HCT116 (cell line): ENCODE data around the gene MINDY4. TPM values are rescaled to one million over a fixed set of nuclear protein-coding genes. Genes with fewer than 3 reads are reported as not detected.

Source experiments
- ATAC-seq: fragments of 200-7000 bp; cut with Tn5 transposase; 2 replicates; pipeline ENCODE4 v1.9.1; 2020; ENCODE audit warnings: mild to moderate bottlenecking, moderate library complexity
- BruUV-seq: library from RNA; stranded (reverse); fragments of 400-500 nt; replicated peaks from 2 replicates; lab custom pipeline; 2021; lab: Mats Ljungman, UMichigan
- CTCF ChIA-PET: fragments of 300-600 bp; sonication (Branson Sonifier 250); formaldehyde crosslinking; loops from one replicate; lab custom pipeline; 2021; ENCODE audit warnings: antibody characterized with exemption; lab: Charles Lee
- POLR2A ChIA-PET: fragments of 300-600, 350-600 bp; sonication (Branson Sonifier 250); formaldehyde crosslinking; loops from one replicate; lab custom pipeline; 2021; ENCODE audit warnings: antibody characterized with exemption; lab: Charles Lee
- RAD21 ChIA-PET, 2 experiments: fragments of 300-600 bp; sonication (Branson Sonifier 250); formaldehyde crosslinking; loops; one replicate each; lab custom pipeline; 2023; ENCODE audit warnings: low total read pairs in 2 of 2; ENCODE audit not compliant: uncharacterized antibody in 2 of 2, unreplicated experiment in 2 of 2, low non-redundant PET in 1 of 2; lab: Charles Lee
- DNase-seq: peaks from one replicate; pipeline ENCODE4 v3.0.0-alpha.2; 2010; ENCODE audit warnings: low read depth, low spot score
- H2AFZ ChIP-seq: fragments of 200-600 bp; shearing (Covaris generic), sonication (generic); 2 replicates; pipeline ENCODE4 v1.6.1; 2017; ENCODE audit warnings: low read depth, mixed run types, mixed read lengths, antibody characterized with exemption, low read length; ENCODE audit not compliant: poor library complexity, severe bottlenecking
- H3K27ac ChIP-seq: 2 replicates; pipeline ENCODE4 v1.5.1; 2012; ENCODE audit warnings: low read depth, low read length
- H3K27me3 ChIP-seq: fragments of 200-600 bp; sonication (generic); 2 replicates; pipeline ENCODE4 v1.6.1; 2016; ENCODE audit warnings: mixed run types, low read length, mixed read lengths; ENCODE audit not compliant: insufficient read depth
- H3K36me3 ChIP-seq, 2 experiments: fragments of 200-500 bp in 1 of 2; fragments of 200-600 bp in 1 of 2; sonication (Bioruptor generic) in 1 of 2; sonication (generic) in 1 of 2; 2 replicates each; pipeline versions ENCODE4 v1.5.1 to v1.6.1; 2014 to 2016; ENCODE audit warnings: low read length in 2 of 2, inconsistent platforms in 1 of 2, mixed read lengths in 1 of 2, mixed run types in 1 of 2; ENCODE audit not compliant: insufficient read depth in 2 of 2, control insufficient read depth in 1 of 2
- H3K4me1 ChIP-seq, 2 experiments: fragments of 200-600 bp in 1 of 2; sonication (generic) in 1 of 2; 2 replicates each; pipeline versions ENCODE4 v1.5.1 to v1.6.1; 2012 to 2017; ENCODE audit warnings: low read length in 2 of 2, inconsistent platforms in 1 of 2, mild to moderate bottlenecking in 1 of 2, mixed read lengths in 1 of 2, mixed run types in 1 of 2, moderate library complexity in 1 of 2; ENCODE audit not compliant: insufficient read depth in 2 of 2, control insufficient read depth in 1 of 2
- H3K4me2 ChIP-seq: fragments of 200-600 bp; sonication (generic); 2 replicates; pipeline ENCODE4 v1.6.1; 2017; ENCODE audit warnings: mixed run types, low read length, mixed read lengths
- H3K4me3 ChIP-seq, 2 experiments: fragments of 200-600 bp in 1 of 2; sonication (generic) in 1 of 2; replicated peaks in 1 of 2; 2 replicates each; pipeline ENCODE4 v1.5.1; 2011 to 2016; ENCODE audit warnings: low read length in 2 of 2, control low read depth in 1 of 2, low read depth in 1 of 2, mild to moderate bottlenecking in 1 of 2, mixed read lengths in 1 of 2, mixed run types in 1 of 2
- H3K79me2 ChIP-seq: fragments of 200-600 bp; sonication (generic); 2 replicates; pipeline ENCODE4 v1.6.1; 2017; ENCODE audit warnings: mild to moderate bottlenecking, mixed run types, low read length, moderate library complexity, mixed read lengths; ENCODE audit not compliant: insufficient read depth
- H3K9ac ChIP-seq: fragments of 200-600 bp; sonication (generic); 2 replicates; pipeline ENCODE4 v1.6.1; 2016; ENCODE audit warnings: low read length, mixed read lengths
- H3K9me2 ChIP-seq: fragments of 200-600 bp; sonication (generic), shearing (Covaris generic); 2 replicates; pipeline ENCODE4 v1.6.1; 2017; ENCODE audit warnings: mixed run types, mild to moderate bottlenecking, moderate library complexity; ENCODE audit not compliant: insufficient read depth
- H3K9me3 ChIP-seq, 2 experiments: fragments of 200-500 bp in 1 of 2; fragments of 200-600 bp in 1 of 2; sonication (Bioruptor generic) in 1 of 2; sonication (generic) in 1 of 2; 2 replicates each; pipeline ENCODE4 v1.6.1; 2014 to 2017; ENCODE audit warnings: low read length in 2 of 2, mixed read lengths in 2 of 2, inconsistent platforms in 1 of 2, low read depth in 1 of 2, mild to moderate bottlenecking in 1 of 2, mixed run types in 1 of 2, moderate library complexity in 1 of 2; ENCODE audit not compliant: control insufficient read depth in 1 of 2, insufficient read depth in 1 of 2
- H4K20me1 ChIP-seq: fragments of 200-600 bp; sonication (generic), shearing (Covaris generic); 2 replicates; pipeline ENCODE4 v1.6.1; 2017; ENCODE audit warnings: mixed run types, mild to moderate bottlenecking, moderate library complexity; ENCODE audit not compliant: insufficient read depth
- CBX3 ChIP-seq: IDR thresholded peaks from 2 replicates; pipeline ENCODE4 v1.6.1; 2012; ENCODE audit warnings: low read depth
- CEBPB ChIP-seq: IDR thresholded peaks from 2 replicates; pipeline ENCODE4 v1.6.1; 2012; ENCODE audit warnings: low read depth
- JUND ChIP-seq: IDR thresholded peaks from 2 replicates; pipeline ENCODE4 v1.6.1; 2012
- POLR2A ChIP-seq: IDR thresholded peaks from 2 replicates; pipeline ENCODE4 v1.7.0; 2011; ENCODE audit warnings: borderline replicate concordance; ENCODE audit not compliant: insufficient read depth, insufficient read length; ENCODE audit errors: extremely low read depth
- POLR2AphosphoS5 ChIP-seq: IDR thresholded peaks from 2 replicates; pipeline ENCODE4 v1.6.1; 2011; ENCODE audit warnings: mild to moderate bottlenecking, low read depth, low read length, moderate library complexity
- SIN3A ChIP-seq: IDR thresholded peaks from 2 replicates; pipeline ENCODE4 v1.6.1; 2012; ENCODE audit warnings: low read depth
- SP1 ChIP-seq: IDR thresholded peaks from 2 replicates; pipeline ENCODE4 v1.6.1; 2012; ENCODE audit warnings: low read depth
- TCF7L2 ChIP-seq: IDR thresholded peaks from 2 replicates; pipeline ENCODE4 v1.7.0; 2011; ENCODE audit warnings: borderline replicate concordance, inconsistent platforms; ENCODE audit not compliant: insufficient read depth, insufficient read length; ENCODE audit errors: extremely low read depth
- YY1 ChIP-seq: IDR thresholded peaks from 2 replicates; pipeline ENCODE4 v1.6.1; 2011; ENCODE audit warnings: low read length, low read depth, moderate library complexity, mild to moderate bottlenecking; ENCODE audit not compliant: insufficient replicate concordance; ENCODE audit errors: extremely low read depth
- ZFX ChIP-seq: fragments of 450-650 bp; IDR thresholded peaks from 2 replicates; pipeline ENCODE4 v1.6.1; 2017
- ZNF274 ChIP-seq: fragments of 200-500 bp; sonication (Bioruptor generic); IDR thresholded peaks from 2 replicates; pipeline ENCODE4 v1.6.1; 2014; ENCODE audit warnings: mild to moderate bottlenecking, low read depth, low read length, inconsistent platforms
- intact Hi-C: fragments of 100-400 bp; cut with micrococcal nuclease; formaldehyde crosslinking; loops from 2 replicates; pipeline ENCODE4 v1.10.0; 2022
- total RNA-seq: library from RNA; stranded (reverse); gene quantifications from one replicate; pipeline ENCODE4 v1.2.1, GENCODE V29; 2021; ENCODE audit not compliant: unreplicated experiment
- TF ChIP-seq, protein P1 (sequence below): IDR thresholded peaks from 2 replicates; pipeline ENCODE4 v1.6.1; 2011; ENCODE audit warnings: mild to moderate bottlenecking, low read length, moderate library complexity; ENCODE audit not compliant: insufficient replicate concordance; ENCODE audit errors: extremely low read depth
- TF ChIP-seq, protein P2 (sequence below): IDR thresholded peaks from 2 replicates; pipeline ENCODE4 v1.6.1; 2012
- TF ChIP-seq, protein P3 (sequence below): IDR thresholded peaks from 2 replicates; pipeline ENCODE4 v1.6.1; 2012; ENCODE audit warnings: low read depth
- TF ChIP-seq, protein P4 (sequence below), 3 experiments: fragments of 200-600 bp in 1 of 3; sonication (generic) in 1 of 3; IDR thresholded peaks in 2 of 3; conservative IDR thresholded peaks in 1 of 3; 2 replicates each; pipeline ENCODE4 v1.5.1; 2012 to 2017; ENCODE audit warnings: low read depth in 2 of 3, low read length in 2 of 3, antibody characterized with exemption in 1 of 3, borderline replicate concordance in 1 of 3, control low read depth in 1 of 3, mild to moderate bottlenecking in 1 of 3, mixed read lengths in 1 of 3, mixed run types in 1 of 3, moderate library complexity in 1 of 3; ENCODE audit not compliant: insufficient read depth in 1 of 3

The MINDY4 gene
- total RNA-seq, 1 experiment from 2014 or later: 6.1 TPM

DNA sequence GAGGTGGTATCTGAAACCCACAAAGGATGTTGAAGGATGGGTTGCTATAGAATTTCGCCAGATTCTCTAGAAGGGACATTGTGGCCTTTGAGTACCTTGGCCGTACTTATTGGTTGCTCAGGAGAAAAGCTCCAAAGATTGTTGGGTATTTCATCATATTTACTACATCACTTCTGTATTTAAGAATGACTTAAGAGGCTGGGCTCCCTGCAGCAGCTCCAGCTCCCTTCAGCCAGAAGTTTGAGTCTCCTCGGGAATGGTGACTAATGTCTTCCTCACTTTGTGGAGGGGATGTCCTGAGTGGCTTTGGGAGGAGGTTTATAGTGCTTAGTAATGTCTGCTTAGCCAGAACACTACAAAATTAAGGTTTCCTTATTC, 18.1 kb downstream of the MINDY4 start:
- Histone ChIP-seq H4K20me1 (no peaks in the 10 kb centered on the region; the same call in 1 of the 2 replicates), H3K4me1 (no peaks in the 10 kb centered on the region), H3K9me3 (no peaks in the 10 kb centered on the region), H3K9me2 (no peaks in the 10 kb centered on the region), H3K79me2 (no peaks in the 10 kb centered on the region), H3K27ac (no peak overlapping the region), H3K36me3 (peaks cover 3 to 6% of the 10 kb centered on the region in 2 experiments; a peak in 3 of 4 replicates), H3K27me3 (no peaks in the 10 kb centered on the region), H3K4me2 (no peak overlapping the region), H2AFZ (no peak overlapping the region), H3K9ac (no peak overlapping the region), H3K4me3 (no peak overlapping the region)
- TF ChIP-seq, protein P1, sequence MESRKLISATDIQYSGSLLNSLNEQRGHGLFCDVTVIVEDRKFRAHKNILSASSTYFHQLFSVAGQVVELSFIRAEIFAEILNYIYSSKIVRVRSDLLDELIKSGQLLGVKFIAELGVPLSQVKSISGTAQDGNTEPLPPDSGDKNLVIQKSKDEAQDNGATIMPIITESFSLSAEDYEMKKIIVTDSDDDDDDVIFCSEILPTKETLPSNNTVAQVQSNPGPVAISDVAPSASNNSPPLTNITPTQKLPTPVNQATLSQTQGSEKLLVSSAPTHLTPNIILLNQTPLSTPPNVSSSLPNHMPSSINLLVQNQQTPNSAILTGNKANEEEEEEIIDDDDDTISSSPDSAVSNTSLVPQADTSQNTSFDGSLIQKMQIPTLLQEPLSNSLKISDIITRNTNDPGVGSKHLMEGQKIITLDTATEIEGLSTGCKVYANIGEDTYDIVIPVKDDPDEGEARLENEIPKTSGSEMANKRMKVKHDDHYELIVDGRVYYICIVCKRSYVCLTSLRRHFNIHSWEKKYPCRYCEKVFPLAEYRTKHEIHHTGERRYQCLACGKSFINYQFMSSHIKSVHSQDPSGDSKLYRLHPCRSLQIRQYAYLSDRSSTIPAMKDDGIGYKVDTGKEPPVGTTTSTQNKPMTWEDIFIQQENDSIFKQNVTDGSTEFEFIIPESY: no peak
- TF ChIP-seq JUND: no peak
- no peak for TF ChIP-seq ZNF274
- no peak for TF ChIP-seq TCF7L2
- TF ChIP-seq ZFX: no peak
- TF ChIP-seq, protein P2, sequence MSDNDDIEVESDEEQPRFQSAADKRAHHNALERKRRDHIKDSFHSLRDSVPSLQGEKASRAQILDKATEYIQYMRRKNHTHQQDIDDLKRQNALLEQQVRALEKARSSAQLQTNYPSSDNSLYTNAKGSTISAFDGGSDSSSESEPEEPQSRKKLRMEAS: no peak
- TF ChIP-seq CBX3: no peak
- no peak for TF ChIP-seq POLR2A
- no peak for TF ChIP-seq CEBPB
- TF ChIP-seq, protein P3, sequence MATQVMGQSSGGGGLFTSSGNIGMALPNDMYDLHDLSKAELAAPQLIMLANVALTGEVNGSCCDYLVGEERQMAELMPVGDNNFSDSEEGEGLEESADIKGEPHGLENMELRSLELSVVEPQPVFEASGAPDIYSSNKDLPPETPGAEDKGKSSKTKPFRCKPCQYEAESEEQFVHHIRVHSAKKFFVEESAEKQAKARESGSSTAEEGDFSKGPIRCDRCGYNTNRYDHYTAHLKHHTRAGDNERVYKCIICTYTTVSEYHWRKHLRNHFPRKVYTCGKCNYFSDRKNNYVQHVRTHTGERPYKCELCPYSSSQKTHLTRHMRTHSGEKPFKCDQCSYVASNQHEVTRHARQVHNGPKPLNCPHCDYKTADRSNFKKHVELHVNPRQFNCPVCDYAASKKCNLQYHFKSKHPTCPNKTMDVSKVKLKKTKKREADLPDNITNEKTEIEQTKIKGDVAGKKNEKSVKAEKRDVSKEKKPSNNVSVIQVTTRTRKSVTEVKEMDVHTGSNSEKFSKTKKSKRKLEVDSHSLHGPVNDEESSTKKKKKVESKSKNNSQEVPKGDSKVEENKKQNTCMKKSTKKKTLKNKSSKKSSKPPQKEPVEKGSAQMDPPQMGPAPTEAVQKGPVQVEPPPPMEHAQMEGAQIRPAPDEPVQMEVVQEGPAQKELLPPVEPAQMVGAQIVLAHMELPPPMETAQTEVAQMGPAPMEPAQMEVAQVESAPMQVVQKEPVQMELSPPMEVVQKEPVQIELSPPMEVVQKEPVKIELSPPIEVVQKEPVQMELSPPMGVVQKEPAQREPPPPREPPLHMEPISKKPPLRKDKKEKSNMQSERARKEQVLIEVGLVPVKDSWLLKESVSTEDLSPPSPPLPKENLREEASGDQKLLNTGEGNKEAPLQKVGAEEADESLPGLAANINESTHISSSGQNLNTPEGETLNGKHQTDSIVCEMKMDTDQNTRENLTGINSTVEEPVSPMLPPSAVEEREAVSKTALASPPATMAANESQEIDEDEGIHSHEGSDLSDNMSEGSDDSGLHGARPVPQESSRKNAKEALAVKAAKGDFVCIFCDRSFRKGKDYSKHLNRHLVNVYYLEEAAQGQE: no peak
- no peak for TF ChIP-seq YY1
- no peak for TF ChIP-seq SIN3A
- TF ChIP-seq, protein P4, sequence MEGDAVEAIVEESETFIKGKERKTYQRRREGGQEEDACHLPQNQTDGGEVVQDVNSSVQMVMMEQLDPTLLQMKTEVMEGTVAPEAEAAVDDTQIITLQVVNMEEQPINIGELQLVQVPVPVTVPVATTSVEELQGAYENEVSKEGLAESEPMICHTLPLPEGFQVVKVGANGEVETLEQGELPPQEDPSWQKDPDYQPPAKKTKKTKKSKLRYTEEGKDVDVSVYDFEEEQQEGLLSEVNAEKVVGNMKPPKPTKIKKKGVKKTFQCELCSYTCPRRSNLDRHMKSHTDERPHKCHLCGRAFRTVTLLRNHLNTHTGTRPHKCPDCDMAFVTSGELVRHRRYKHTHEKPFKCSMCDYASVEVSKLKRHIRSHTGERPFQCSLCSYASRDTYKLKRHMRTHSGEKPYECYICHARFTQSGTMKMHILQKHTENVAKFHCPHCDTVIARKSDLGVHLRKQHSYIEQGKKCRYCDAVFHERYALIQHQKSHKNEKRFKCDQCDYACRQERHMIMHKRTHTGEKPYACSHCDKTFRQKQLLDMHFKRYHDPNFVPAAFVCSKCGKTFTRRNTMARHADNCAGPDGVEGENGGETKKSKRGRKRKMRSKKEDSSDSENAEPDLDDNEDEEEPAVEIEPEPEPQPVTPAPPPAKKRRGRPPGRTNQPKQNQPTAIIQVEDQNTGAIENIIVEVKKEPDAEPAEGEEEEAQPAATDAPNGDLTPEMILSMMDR (IDR thresholded peaks at IDR 0.05 in 2 of 3, conservative IDR thresholded peaks at IDR 0.05 in 1 of 3; ENCODE audit: borderline replicate concordance in 1 of 3, insufficient read depth in 1 of 3, low read depth in 2 of 3, low read length in 2 of 3): no peak
- TF ChIP-seq POLR2AphosphoS5: no peak
- TF ChIP-seq SP1: no peak
- ChIA-PET CTCF (no interaction called here), POLR2A (no interaction called here), RAD21 (no interaction called here)
- no TSS peak for BruUV-seq
- ATAC-seq (no peak), DNase-seq (no peak)
- intact Hi-C loops: no loop called here
